Measurements from ENCODE around the gene RFT1.

GRCh38 chr3:53114011-53114400, 16.2 kb downstream of the RFT1 start:
- TF ChIP-seq, protein P1, sequence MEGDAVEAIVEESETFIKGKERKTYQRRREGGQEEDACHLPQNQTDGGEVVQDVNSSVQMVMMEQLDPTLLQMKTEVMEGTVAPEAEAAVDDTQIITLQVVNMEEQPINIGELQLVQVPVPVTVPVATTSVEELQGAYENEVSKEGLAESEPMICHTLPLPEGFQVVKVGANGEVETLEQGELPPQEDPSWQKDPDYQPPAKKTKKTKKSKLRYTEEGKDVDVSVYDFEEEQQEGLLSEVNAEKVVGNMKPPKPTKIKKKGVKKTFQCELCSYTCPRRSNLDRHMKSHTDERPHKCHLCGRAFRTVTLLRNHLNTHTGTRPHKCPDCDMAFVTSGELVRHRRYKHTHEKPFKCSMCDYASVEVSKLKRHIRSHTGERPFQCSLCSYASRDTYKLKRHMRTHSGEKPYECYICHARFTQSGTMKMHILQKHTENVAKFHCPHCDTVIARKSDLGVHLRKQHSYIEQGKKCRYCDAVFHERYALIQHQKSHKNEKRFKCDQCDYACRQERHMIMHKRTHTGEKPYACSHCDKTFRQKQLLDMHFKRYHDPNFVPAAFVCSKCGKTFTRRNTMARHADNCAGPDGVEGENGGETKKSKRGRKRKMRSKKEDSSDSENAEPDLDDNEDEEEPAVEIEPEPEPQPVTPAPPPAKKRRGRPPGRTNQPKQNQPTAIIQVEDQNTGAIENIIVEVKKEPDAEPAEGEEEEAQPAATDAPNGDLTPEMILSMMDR (IDR thresholded peaks at IDR 0.05) = peak; percentile 84 to 94 (median 89)
- TF ChIP-seq POLR2A (IDR thresholded peaks at IDR 0.05) = no peak
- no peak for TF ChIP-seq EP300 (IDR thresholded peaks at IDR 0.05)
